Measurements from ENCODE around the gene PLEKHG4. TPM values are rescaled to one million over a fixed set of nuclear protein-coding genes. Genes with fewer than 3 reads are reported as not detected.

The PLEKHG4 gene
- polyA plus RNA-seq, 1 of the 3 experiments (the other 2 are of a cell fraction): 65.5 TPM

DNA sequence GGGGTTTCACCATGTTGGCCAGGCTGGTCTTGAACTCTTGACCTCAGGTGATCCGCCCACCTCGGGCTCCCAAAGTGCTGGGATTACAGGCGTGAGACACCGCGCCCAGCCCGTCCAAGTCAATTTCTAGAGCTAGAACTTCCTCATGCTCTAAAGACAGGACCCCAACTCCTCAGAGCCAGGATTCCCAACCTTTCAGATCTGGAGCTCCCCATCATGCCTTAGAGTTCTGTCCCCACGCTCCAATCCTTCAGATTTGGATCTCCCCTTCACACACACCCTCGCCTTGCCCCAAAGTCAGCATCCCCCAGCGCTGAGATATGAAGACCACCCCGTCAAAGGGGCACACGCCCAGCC, 46.8 kb downstream of the PLEKHG4 start (continued):
- TF ChIP-seq, protein P1, sequence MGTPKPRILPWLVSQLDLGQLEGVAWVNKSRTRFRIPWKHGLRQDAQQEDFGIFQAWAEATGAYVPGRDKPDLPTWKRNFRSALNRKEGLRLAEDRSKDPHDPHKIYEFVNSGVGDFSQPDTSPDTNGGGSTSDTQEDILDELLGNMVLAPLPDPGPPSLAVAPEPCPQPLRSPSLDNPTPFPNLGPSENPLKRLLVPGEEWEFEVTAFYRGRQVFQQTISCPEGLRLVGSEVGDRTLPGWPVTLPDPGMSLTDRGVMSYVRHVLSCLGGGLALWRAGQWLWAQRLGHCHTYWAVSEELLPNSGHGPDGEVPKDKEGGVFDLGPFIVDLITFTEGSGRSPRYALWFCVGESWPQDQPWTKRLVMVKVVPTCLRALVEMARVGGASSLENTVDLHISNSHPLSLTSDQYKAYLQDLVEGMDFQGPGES (IDR thresholded peaks at IDR 0.05; ENCODE audit: low read depth, low read length): no peak
- TF ChIP-seq MXI1 (IDR thresholded peaks at IDR 0.05; ENCODE audit: low read depth, low read length) (no peak), RXRA (IDR thresholded peaks at IDR 0.05; ENCODE audit: borderline replicate concordance, low read depth) (no peak)

DNA sequence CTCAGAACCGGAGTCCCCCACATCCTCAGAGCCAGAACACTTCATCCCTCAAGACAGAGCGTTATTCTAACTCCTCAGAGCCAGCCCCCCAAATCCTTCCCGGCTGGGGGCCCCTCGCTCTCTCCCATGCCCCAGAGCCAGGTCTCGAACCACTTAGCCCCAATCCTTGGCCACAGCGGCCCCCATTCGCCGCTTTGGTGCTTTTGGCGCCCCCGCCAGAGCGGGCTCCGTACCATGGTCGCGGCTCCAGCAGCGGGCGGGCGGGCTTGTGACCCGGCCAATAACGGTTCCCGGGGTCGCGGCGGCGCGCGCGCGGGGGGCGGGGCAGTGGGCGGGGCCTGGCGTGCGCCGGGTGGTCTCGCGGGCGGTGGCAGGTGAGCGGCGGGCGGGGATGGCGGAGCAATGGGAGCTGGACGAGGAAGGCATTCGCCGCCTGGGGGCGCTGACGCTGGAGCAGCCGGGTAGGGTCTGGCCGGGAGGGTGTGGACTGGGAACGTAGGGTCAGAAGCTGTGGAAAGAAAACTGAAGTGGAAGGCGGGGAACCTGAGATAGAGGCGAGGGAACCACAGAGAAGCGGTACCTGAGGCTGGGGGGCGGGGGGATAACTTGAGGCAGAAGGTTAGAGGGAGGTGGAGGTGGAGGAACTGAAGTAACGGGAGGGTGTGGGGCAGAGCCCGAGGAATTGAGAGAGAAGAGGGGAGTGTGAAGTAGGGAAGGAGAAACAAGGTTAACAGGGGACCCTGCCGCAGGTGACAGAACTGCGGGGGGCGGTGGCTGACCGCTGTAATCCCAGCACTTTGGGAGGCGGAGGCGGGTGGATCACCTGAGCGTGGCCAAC, 47.4 kb downstream of the PLEKHG4 start, which contains the start of the genes KCTD19 and LRRC36:
Gene KCTD19 (minus strand): TSS at position 270 of the 838 bp plus-strand sequence. CDS start 34 bp downstream, at position 236.
Gene LRRC36 (plus strand): TSS at position 344 of the 838 bp plus-strand sequence. CDS start 48 bp downstream, at position 392.
- H2AFZ ChIP-seq (ENCODE audit: low read depth): peak within 1 kb of the TSS; percentile 97
- WGBS (ENCODE audit: low lambda C conversion rate): 19% methylated on average over 51 of the region's 61 CpGs
- no peaks in the 10 kb centered on the region for H3K9me3 ChIP-seq
- H3F3A ChIP-seq (replicated peaks; ENCODE audit: insufficient read depth): peaks cover 23% of the 10 kb centered on the region
- H3K4me1 ChIP-seq (ENCODE audit: control insufficient read depth in 1 of 2, insufficient read depth in 2 of 2, low read depth in 1 of 2, low read length in 1 of 2): peaks cover 0 to 6% of the 10 kb centered on the region in 2 experiments; a peak in 1 of 4 replicates
- H4K20me1 ChIP-seq (ENCODE audit: insufficient read depth): no peaks in the 10 kb centered on the region
- H3K79me2 ChIP-seq (ENCODE audit: insufficient read depth): no peaks in the 10 kb centered on the region
- H3K4me3 ChIP-seq (ENCODE audit: low read depth in 2 of 2, low read length in 1 of 2): peak within 1 kb of the TSS; percentile 58 to 70
- peak within 1 kb of the TSS; percentile 72 for H3K9ac ChIP-seq
- no peaks in the 10 kb centered on the region for H3K9me2 ChIP-seq
- H3K27me3 ChIP-seq (ENCODE audit: insufficient read depth): no peaks in the 10 kb centered on the region
- CTCF ChIA-PET: interaction anchor here (0.5 to 3.1 kb wide), 46 partner anchors 9 to 524 kb away, joined by 3 to 26 read pairs (median 4); partner anchors contain the start of genes ELMO3, SLC9A5, TPPP3 and ZDHHC1
- H3K36me3 ChIP-seq (replicated peaks in 1 of 2; ENCODE audit: control insufficient read depth in 1 of 2, insufficient read depth in 2 of 2, low read length in 1 of 2): no peaks in the 10 kb centered on the region
- peak within 1 kb of the TSS; percentile 88 for H3K4me2 ChIP-seq
- POLR2A ChIA-PET: interaction anchor here (1.0 to 1.4 kb wide), 2 partner anchors 78 to 155 kb away, joined by 3 to 4 read pairs; partner anchors contain the start of genes ATP6V0D1 and SLC9A5
- H3K27ac ChIP-seq (ENCODE audit: low read depth in 2 of 2, low read length in 1 of 2): peak within 1 kb of the TSS in 1 of 2 experiments; percentile 29; a peak in 1 of 4 replicates
- peak; percentile 98 for DNase-seq
- TF ChIP-seq GATA2 (CRISPR knock-in tag; IDR thresholded peaks at IDR 0.05) (no peak), RXRA (IDR thresholded peaks at IDR 0.05; ENCODE audit: borderline replicate concordance, low read depth) (no peak), POLR2AphosphoS5 (IDR thresholded peaks at IDR 0.05; ENCODE audit: low read depth, low read length) (no peak), NRF1 (IDR thresholded peaks at IDR 0.05; ENCODE audit: low read depth, low read length) (peak; percentile 51; the same call in 1 of the 2 replicates), SMC3 (IDR thresholded peaks at IDR 0.05; ENCODE audit: low read depth, low read length) (peak; percentile 31; the same call in 1 of the 2 replicates), RAD21 (IDR thresholded peaks at IDR 0.05; ENCODE audit: low read length) (peak; percentile 50), EP300 (IDR thresholded peaks at IDR 0.05; ENCODE audit: borderline replicate concordance in 1 of 2, low read depth in 1 of 2, low read length in 1 of 2) (no peak), EZH2phosphoT487 (IDR thresholded peaks at IDR 0.05; ENCODE audit: borderline replicate concordance, low read depth) (no peak), RFX5 (IDR thresholded peaks at IDR 0.05; ENCODE audit: low read length) (no peak), YY1 (IDR thresholded peaks at IDR 0.05; ENCODE audit: low read depth) (no peak), NFIC (IDR thresholded peaks at IDR 0.05; ENCODE audit: borderline replicate concordance) (no peak), FOXJ3 (CRISPR knock-in tag; IDR thresholded peaks at IDR 0.05) (no peak), SIN3A (IDR thresholded peaks at IDR 0.05; ENCODE audit: borderline replicate concordance, low read depth, low read length) (no peak), JUND (IDR thresholded peaks at IDR 0.05) (no peak)
- TF ChIP-seq, protein P1 (IDR thresholded peaks at IDR 0.05; ENCODE audit: low read depth, low read length): no peak
- TF ChIP-seq, protein P2, sequence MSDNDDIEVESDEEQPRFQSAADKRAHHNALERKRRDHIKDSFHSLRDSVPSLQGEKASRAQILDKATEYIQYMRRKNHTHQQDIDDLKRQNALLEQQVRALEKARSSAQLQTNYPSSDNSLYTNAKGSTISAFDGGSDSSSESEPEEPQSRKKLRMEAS (IDR thresholded peaks at IDR 0.05; ENCODE audit: low read depth): no peak
- TF ChIP-seq, protein P3, sequence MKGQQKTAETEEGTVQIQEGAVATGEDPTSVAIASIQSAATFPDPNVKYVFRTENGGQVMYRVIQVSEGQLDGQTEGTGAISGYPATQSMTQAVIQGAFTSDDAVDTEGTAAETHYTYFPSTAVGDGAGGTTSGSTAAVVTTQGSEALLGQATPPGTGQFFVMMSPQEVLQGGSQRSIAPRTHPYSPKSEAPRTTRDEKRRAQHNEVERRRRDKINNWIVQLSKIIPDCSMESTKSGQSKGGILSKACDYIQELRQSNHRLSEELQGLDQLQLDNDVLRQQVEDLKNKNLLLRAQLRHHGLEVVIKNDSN (IDR thresholded peaks at IDR 0.05; ENCODE audit: borderline replicate concordance, low read depth): no peak
- TF ChIP-seq, protein P4, sequence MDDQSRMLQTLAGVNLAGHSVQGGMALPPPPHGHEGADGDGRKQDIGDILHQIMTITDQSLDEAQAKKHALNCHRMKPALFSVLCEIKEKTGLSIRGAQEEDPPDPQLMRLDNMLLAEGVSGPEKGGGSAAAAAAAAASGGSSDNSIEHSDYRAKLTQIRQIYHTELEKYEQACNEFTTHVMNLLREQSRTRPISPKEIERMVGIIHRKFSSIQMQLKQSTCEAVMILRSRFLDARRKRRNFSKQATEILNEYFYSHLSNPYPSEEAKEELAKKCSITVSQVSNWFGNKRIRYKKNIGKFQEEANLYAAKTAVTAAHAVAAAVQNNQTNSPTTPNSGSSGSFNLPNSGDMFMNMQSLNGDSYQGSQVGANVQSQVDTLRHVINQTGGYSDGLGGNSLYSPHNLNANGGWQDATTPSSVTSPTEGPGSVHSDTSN (IDR thresholded peaks at IDR 0.05): no peak
- TF ChIP-seq, protein P5, sequence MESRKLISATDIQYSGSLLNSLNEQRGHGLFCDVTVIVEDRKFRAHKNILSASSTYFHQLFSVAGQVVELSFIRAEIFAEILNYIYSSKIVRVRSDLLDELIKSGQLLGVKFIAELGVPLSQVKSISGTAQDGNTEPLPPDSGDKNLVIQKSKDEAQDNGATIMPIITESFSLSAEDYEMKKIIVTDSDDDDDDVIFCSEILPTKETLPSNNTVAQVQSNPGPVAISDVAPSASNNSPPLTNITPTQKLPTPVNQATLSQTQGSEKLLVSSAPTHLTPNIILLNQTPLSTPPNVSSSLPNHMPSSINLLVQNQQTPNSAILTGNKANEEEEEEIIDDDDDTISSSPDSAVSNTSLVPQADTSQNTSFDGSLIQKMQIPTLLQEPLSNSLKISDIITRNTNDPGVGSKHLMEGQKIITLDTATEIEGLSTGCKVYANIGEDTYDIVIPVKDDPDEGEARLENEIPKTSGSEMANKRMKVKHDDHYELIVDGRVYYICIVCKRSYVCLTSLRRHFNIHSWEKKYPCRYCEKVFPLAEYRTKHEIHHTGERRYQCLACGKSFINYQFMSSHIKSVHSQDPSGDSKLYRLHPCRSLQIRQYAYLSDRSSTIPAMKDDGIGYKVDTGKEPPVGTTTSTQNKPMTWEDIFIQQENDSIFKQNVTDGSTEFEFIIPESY (IDR thresholded peaks at IDR 0.05; ENCODE audit: borderline replicate concordance, low read depth): no peak
- TF ChIP-seq, protein P6, sequence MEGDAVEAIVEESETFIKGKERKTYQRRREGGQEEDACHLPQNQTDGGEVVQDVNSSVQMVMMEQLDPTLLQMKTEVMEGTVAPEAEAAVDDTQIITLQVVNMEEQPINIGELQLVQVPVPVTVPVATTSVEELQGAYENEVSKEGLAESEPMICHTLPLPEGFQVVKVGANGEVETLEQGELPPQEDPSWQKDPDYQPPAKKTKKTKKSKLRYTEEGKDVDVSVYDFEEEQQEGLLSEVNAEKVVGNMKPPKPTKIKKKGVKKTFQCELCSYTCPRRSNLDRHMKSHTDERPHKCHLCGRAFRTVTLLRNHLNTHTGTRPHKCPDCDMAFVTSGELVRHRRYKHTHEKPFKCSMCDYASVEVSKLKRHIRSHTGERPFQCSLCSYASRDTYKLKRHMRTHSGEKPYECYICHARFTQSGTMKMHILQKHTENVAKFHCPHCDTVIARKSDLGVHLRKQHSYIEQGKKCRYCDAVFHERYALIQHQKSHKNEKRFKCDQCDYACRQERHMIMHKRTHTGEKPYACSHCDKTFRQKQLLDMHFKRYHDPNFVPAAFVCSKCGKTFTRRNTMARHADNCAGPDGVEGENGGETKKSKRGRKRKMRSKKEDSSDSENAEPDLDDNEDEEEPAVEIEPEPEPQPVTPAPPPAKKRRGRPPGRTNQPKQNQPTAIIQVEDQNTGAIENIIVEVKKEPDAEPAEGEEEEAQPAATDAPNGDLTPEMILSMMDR (IDR thresholded peaks at IDR 0.05): peak; percentile 59

Measured in SK-N-SH (cell line).